Testis (tissue), 2 donors: ENCODE measurements around the gene PSMB2.

ENCODE experiments used
- CTCF ChIP-seq, 3 experiments: fragments of 450-650 bp in 2 of 3; fragments of 200-600 bp in 1 of 3; sonication (generic) in 1 of 3; IDR thresholded peaks; one replicate each; pipeline ENCODE4 v1.5.1; 2016 to 2019; ENCODE audit warnings: antibody characterized with exemption in 3 of 3, mild to moderate bottlenecking in 2 of 3, moderate library complexity in 1 of 3
- POLR2A ChIP-seq: fragments of 450-650 bp; IDR thresholded peaks from one replicate; pipeline ENCODE4 v1.6.1; 2017; ENCODE audit warnings: antibody characterized with exemption, mild to moderate bottlenecking, moderate library complexity

DNA sequence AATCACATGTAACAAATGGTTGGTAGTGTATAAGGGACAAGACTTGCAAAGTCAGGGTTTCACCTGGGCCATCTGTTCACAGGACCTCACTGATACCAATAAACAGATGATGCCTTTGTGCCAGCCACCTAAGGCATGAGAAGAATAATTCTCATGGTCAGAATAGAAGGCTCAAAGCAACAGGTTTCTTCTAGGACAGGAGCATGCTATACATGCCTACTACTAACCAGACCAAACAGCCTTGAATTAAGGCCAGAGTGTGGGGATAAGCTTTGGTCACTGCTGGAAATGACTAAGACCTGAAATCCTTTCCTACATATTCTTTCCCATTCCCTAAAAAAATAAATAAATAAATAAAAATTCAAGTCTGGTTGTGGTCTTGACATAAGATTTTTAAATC is 17.5 kb downstream of the PSMB2 start:
- TF ChIP-seq CTCF (IDR thresholded peaks at IDR 0.05), result no peak
- TF ChIP-seq POLR2A, result no peak
